ENCODE results near the gene HAPLN2.
"Not testable (repeated sequence)": the region's sequence is repeated elsewhere in the genome, so short reads cannot be mapped to it uniquely, and the experiment has no call there.

Gene HAPLN2

GRCh38 chr1:156622581-156623297 lies 3.5 kb downstream of the HAPLN2 start:
- H3K4me3 Mint-ChIP-seq: peak overlapping the region; percentile 53

DNA sequence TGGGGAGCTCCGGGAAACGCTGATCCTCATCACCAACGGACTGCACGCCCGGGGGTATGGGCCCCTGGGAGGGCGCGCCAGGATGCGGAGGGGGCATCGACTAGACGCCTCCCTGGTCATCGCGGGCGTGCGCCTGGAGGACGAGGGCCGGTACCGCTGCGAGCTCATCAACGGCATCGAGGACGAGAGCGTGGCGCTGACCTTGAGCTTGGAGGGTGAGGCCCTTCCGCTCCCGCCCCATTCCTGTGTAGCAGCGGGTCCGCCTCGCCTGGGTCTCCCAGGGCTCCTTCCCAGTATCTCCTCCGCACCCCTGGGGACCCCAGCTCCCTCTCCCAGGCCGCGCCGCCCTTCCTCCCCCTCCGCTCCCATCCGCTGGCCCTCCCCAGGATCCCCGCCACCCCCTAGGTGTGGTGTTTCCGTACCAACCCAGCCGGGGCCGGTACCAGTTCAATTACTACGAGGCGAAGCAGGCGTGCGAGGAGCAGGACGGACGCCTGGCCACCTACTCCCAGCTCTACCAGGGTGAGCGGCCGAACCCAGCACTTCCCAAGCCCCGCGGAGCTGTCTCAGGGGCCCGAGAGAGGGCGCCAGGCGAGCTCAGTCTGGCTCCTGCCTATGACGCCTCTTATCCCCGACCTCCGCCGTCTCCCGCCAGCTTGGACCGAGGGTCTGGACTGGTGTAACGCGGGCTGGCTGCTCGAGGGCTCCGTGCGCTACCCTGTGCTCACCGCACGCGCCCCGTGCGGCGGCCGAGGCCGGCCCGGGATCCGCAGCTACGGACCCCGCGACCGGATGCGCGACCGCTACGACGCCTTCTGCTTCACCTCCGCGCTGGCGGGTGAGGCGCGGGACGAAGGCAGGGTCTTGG lies 5.0 kb downstream of the HAPLN2 start:
- Mint-ChIP-seq H3K9me3 (no peaks in the 10 kb centered on the region), H3K27me3 (ENCODE audit: low read depth) (peaks cover 77% of the 10 kb centered on the region), H3K4me1 (ENCODE audit: low read depth) (peaks cover 10% of the 10 kb centered on the region), H3K27ac (no peak overlapping the region), H3K36me3 (ENCODE audit: low read depth) (peaks cover 1% of the 10 kb centered on the region), H3K4me3 (no peak overlapping the region)

More at GRCh38 chr1:156622581-156623297, 3.5 kb downstream of the HAPLN2 start:
- Mint-ChIP-seq H3K36me3 (ENCODE audit: low read depth) (peaks cover 1% of the 10 kb centered on the region), H3K27ac (no peak overlapping the region), H3K9me3 (no peaks in the 10 kb centered on the region), H3K27me3 (ENCODE audit: low read depth) (peaks cover 74% of the 10 kb centered on the region), H3K4me1 (ENCODE audit: low read depth) (peaks cover 11% of the 10 kb centered on the region)

GRCh38 chr1:156624814-156625435 lies 5.7 kb downstream of the HAPLN2 start:
- Mint-ChIP-seq H3K27me3 (ENCODE audit: low read depth) (peaks cover 77% of the 10 kb centered on the region), H3K36me3 (ENCODE audit: low read depth) (peaks cover 1% of the 10 kb centered on the region), H3K9me3 (no peaks in the 10 kb centered on the region), H3K4me1 (ENCODE audit: low read depth) (peaks cover 9% of the 10 kb centered on the region), H3K27ac (no peak overlapping the region), H3K4me3 (no peak overlapping the region)

- Mint-ChIP-seq H3K9me3 (no peaks in the 10 kb centered on the region), H3K36me3 (ENCODE audit: low read depth) (peaks cover 1% of the 10 kb centered on the region), H3K4me3 (peak overlapping the region; percentile 33), H3K4me1 (ENCODE audit: low read depth) (peaks cover 9% of the 10 kb centered on the region), H3K27ac (peak overlapping the region; percentile 2), H3K27me3 (ENCODE audit: low read depth) (peaks cover 74% of the 10 kb centered on the region)
These were observed 6.3 kb downstream of the HAPLN2 start for GRCh38 chr1:156625436-156626078.

DNA sequence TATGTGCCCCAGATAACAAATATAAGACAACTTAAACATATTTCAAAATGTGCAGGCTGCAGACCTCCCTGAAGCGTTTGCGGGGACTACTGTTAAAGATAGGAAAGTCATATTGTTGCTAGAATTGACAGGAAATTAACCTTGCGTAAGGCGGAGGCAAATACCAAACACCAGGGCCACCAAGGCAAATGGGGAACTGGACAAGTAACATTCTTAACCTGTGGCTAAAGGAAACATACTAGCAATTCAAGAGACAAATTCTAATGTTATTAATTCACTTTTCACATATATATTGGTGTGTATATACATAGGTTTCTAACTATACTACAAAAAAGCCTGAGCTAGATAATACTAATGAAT lies 6.8 kb downstream of the HAPLN2 start:
- H3K9me3 Mint-ChIP-seq: no peaks in the 10 kb centered on the region
- H3K4me3 Mint-ChIP-seq: no peak overlapping the region
- peaks cover 3% of the 10 kb centered on the region for H3K36me3 Mint-ChIP-seq (ENCODE audit: low read depth)
- peaks cover 9% of the 10 kb centered on the region for H3K4me1 Mint-ChIP-seq (ENCODE audit: low read depth)
- no peak overlapping the region for H3K27ac Mint-ChIP-seq
- H3K27me3 Mint-ChIP-seq (ENCODE audit: low read depth): peaks cover 74% of the 10 kb centered on the region

- H3K9me3 Mint-ChIP-seq: no peaks in the 10 kb centered on the region
- H3K4me1 Mint-ChIP-seq (ENCODE audit: low read depth): peaks cover 9% of the 10 kb centered on the region
- H3K27ac Mint-ChIP-seq: no peak overlapping the region
- H3K4me3 Mint-ChIP-seq: no peak overlapping the region
- peaks cover 73% of the 10 kb centered on the region for H3K27me3 Mint-ChIP-seq (ENCODE audit: low read depth)
- H3K36me3 Mint-ChIP-seq (ENCODE audit: low read depth): peaks cover 3% of the 10 kb centered on the region
These were observed 8.2 kb downstream of the HAPLN2 start for GRCh38 chr1:156627313-156627880.

DNA sequence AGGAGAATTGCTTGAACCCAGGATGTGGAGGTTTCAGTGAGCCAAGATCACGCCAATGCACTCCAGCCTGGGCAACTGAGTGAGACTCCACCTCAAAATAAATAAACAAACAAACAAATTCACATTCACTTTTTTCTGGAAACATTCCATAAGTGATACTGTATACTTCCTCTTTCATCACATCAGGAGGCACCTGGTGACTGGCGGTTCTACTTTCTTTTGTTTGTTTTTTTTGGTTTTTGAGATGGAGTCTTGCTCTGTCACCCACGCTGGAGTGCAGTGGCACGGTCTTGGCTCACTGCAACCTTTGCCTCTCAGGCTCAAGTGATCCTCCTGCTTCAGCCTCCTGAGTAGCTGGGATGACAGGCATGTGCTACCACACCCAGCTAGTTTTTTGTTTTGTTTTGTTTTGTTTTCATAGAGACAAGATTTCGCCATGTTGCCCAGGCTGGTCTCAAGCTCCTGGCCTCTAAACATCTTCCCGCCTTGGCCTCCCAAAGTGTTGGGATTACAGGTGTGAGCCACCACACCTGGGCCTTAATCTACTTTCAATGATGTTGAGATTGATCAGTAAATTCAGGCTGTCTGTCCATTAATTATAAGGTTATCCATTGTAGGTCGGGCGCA lies 10.7 kb downstream of the HAPLN2 start:
- H3K27ac Mint-ChIP-seq: no peak overlapping the region
- peaks cover 1% of the 10 kb centered on the region for H3K36me3 Mint-ChIP-seq (ENCODE audit: low read depth)
- H3K9me3 Mint-ChIP-seq: no peaks in the 10 kb centered on the region
- H3K4me3 Mint-ChIP-seq: no peak overlapping the region
- peaks cover 7% of the 10 kb centered on the region for H3K4me1 Mint-ChIP-seq (ENCODE audit: low read depth)
- H3K27me3 Mint-ChIP-seq (ENCODE audit: low read depth): peaks cover 72% of the 10 kb centered on the region

- H3K36me3 Mint-ChIP-seq (ENCODE audit: low read depth); H3K9me3 Mint-ChIP-seq; H3K4me3 Mint-ChIP-seq; H3K27ac Mint-ChIP-seq; H3K4me1 Mint-ChIP-seq (ENCODE audit: low read depth): not testable (repeated sequence)
- H3K27me3 Mint-ChIP-seq (ENCODE audit: low read depth): peaks cover 68% of the 10 kb centered on the region
These were observed 11.9 kb downstream of the HAPLN2 start for GRCh38 chr1:156631152-156631551.

- Mint-ChIP-seq H3K4me1 (ENCODE audit: low read depth) (peaks cover 1% of the 10 kb centered on the region), H3K27me3 (ENCODE audit: low read depth) (peaks cover 68% of the 10 kb centered on the region), H3K9me3 (no peaks in the 10 kb centered on the region), H3K27ac (no peak overlapping the region), H3K36me3 (ENCODE audit: low read depth) (peaks cover 1% of the 10 kb centered on the region), H3K4me3 (no peak overlapping the region)
These were observed 13.1 kb downstream of the HAPLN2 start for GRCh38 chr1:156632355-156632754.

DNA sequence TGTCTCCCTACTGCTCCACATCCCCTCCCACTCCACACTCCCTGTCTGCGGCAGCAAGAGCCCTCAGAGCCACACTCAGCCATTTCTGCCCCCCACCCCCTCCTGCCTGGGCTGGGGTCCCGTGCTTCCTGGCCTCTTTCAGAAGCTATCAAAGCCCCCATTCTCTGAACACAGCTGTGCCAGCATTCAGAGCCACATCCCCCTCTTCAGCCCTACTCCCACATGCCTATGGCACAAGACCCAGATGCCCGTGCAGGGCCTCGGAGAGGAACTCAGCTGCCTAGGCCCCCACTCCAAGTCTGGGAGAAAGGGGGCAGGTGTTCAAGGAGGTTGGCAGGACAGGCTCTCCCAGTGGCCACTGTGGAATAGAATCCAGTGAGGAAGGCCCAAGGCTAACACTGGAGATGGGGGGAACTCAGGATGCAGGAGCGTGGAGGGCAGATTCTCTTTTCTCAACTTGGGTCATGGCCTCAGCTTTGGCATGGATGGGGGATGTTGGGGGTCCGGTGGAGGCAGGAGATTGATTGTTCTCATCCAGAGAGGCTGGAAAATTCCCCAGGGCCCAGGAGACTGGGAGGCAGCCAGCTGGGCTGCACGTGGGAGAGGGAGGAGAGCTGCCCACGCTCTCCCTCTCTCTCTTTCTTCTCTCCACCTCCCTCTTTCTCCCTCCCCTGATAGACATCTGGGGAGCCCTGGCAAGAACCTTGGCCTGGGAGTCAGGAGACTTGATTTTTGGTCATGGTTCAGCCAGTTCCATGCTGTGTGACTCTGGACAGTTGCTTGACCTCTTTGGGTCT lies 19.2 kb downstream of the HAPLN2 start:
- Mint-ChIP-seq H3K36me3 (ENCODE audit: low read depth) (peaks cover 2% of the 10 kb centered on the region), H3K4me3 (no peak overlapping the region), H3K27ac (no peak overlapping the region), H3K27me3 (ENCODE audit: low read depth) (peaks cover 68% of the 10 kb centered on the region), H3K9me3 (no peaks in the 10 kb centered on the region), H3K4me1 (ENCODE audit: low read depth) (peaks cover 15% of the 10 kb centered on the region)

GRCh38 chr1:156639601-156640101 lies 20.4 kb downstream of the HAPLN2 start:
- H3K9me3 Mint-ChIP-seq: no peaks in the 10 kb centered on the region
- H3K27me3 Mint-ChIP-seq (ENCODE audit: low read depth): peaks cover 76% of the 10 kb centered on the region
- peaks cover 6% of the 10 kb centered on the region for H3K36me3 Mint-ChIP-seq (ENCODE audit: low read depth)
- H3K27ac Mint-ChIP-seq: no peak overlapping the region
- H3K4me1 Mint-ChIP-seq (ENCODE audit: low read depth): peaks cover 28% of the 10 kb centered on the region
- H3K4me3 Mint-ChIP-seq: no peak overlapping the region

GRCh38 chr1:156640842-156641706 lies 21.9 kb downstream of the HAPLN2 start:
- Mint-ChIP-seq H3K27me3 (ENCODE audit: low read depth) (peaks cover 86% of the 10 kb centered on the region), H3K36me3 (ENCODE audit: low read depth) (peaks cover 6% of the 10 kb centered on the region), H3K4me1 (ENCODE audit: low read depth) (peaks cover 35% of the 10 kb centered on the region), H3K4me3 (no peak overlapping the region), H3K9me3 (no peaks in the 10 kb centered on the region), H3K27ac (no peak overlapping the region)

All from T-helper 1 cell treated with Interleukin-12 subunit alpha and Interleukin-12 subunit beta and Interleukin-4 antibody, amounts not matched to agents 30 μg/mL and 1 μg/mL, for 36 hours (primary cell).